Hematopoietic multipotent progenitor cell (in vitro differentiated cells): ENCODE data around the gene LCN10. TPM values are rescaled to one million over a fixed set of nuclear protein-coding genes. Genes with fewer than 3 reads are reported as not detected.

Source experiments
- DNase-seq, 3 donors: peaks; one replicate each; pipeline ENCODE4 v3.0.0-alpha.2; 2011 to 2015; ENCODE audit warnings: low read depth in 2 of 3, low spot score in 2 of 3
- total RNA-seq: library from RNA; depleted of rRNA; stranded (reverse); fragments of >200 nt; gene quantifications from one replicate; pipeline ENCODE4 v1.2.3, GENCODE V29; 2012

LCN10 gene
- total RNA-seq, 1 donor = 1.3 TPM

GRCh38 chr9:136740491-136740890 is 2.2 kb downstream of the LCN10 start:
- no peak for DNase-seq

- no peak for DNase-seq
Measured at GRCh38 chr9:136740069-136740468, 2.7 kb downstream of the LCN10 start.

- no peak for DNase-seq
Measured at GRCh38 chr9:136739509-136739908, 3.2 kb downstream of the LCN10 start.

GRCh38 chr9:136738960-136739359 is 3.8 kb downstream of the LCN10 start:
- no peak for DNase-seq

GRCh38 chr9:136735812-136736480 is 6.8 kb downstream of the LCN10 start:
- no peak for DNase-seq

GRCh38 chr9:136734837-136735496 is 7.8 kb downstream of the LCN10 start:
- DNase-seq = no peak

GRCh38 chr9:136733611-136734010 is 9.1 kb downstream of the LCN10 start:
- DNase-seq = no peak

GRCh38 chr9:136732444-136733178 is 10.1 kb downstream of the LCN10 start:
- no peak for DNase-seq

- no peak for DNase-seq
Measured at GRCh38 chr9:136729926-136730325, 12.8 kb downstream of the LCN10 start.

- no peak for DNase-seq
Measured at GRCh38 chr9:136729144-136729543, 13.6 kb downstream of the LCN10 start.

GRCh38 chr9:136728548-136729123 is 14.1 kb downstream of the LCN10 start:
- no peak for DNase-seq

GRCh38 chr9:136728080-136728547 is 14.6 kb downstream of the LCN10 start:
- DNase-seq = peak; percentile 88 to 96 (median 88)

GRCh38 chr9:136726631-136727191 is 16.0 kb downstream of the LCN10 start:
- DNase-seq = peak in 2 of 3 donors; percentile 70 to 80

- DNase-seq = no peak
Measured at GRCh38 chr9:136726118-136726517, 16.6 kb downstream of the LCN10 start.

GRCh38 chr9:136725612-136726011 is 17.1 kb downstream of the LCN10 start:
- DNase-seq = no peak

- no peak for DNase-seq
Measured at GRCh38 chr9:136724772-136725171, 18.0 kb downstream of the LCN10 start.

GRCh38 chr9:136723989-136724388 is 18.8 kb downstream of the LCN10 start:
- DNase-seq = no peak

GRCh38 chr9:136723362-136723976 is 19.3 kb downstream of the LCN10 start:
- no peak for DNase-seq

- no peak for DNase-seq
Measured at GRCh38 chr9:136722969-136723356, 19.8 kb downstream of the LCN10 start.
